Placental epithelial cell (primary cell): ENCODE data around the gene KRT73. TPM values are rescaled to one million over a fixed set of nuclear protein-coding genes. Genes with fewer than 3 reads are reported as not detected.

ENCODE experiments used
- total RNA-seq: library from RNA; depleted of rRNA; stranded (reverse); fragments of >200 nt; gene quantifications from 2 replicates; pipeline ENCODE4 v1.2.3, GENCODE V29; 2012

Gene KRT73
- not detected in 2 replicates for total RNA-seq

GRCh38 chr12:52618216-52618615 is at the start of gene KRT73:
KRT73 (minus strand) TSS chr12:52618559; CDS start chr12:52618524, 35 bp downstream.

GRCh38 chr12:52651726-52652261 is 33.4 kb upstream of the KRT73 start, which contains the start of gene KRT2:
KRT2 (minus strand) TSS chr12:52652211; CDS start chr12:52652142, 69 bp downstream.

GRCh38 chr12:52600941-52601481 is 17.3 kb downstream of the KRT73 start, which contains the start of gene KRT72:
KRT72 (minus strand) TSS chr12:52601463; CDS start chr12:52601452, 11 bp downstream.

GRCh38 chr12:52573743-52574142 is 44.6 kb downstream of the KRT73 start, which contains the start of gene KRT74:
KRT74 (minus strand) TSS chr12:52573843; CDS start chr12:52573777, 66 bp downstream.

Other genes starting within 250 kb of the KRT73 start
- gene KRT84, start 232.9 kb downstream of the KRT73 start, total RNA-seq = not detected in 2 replicates
- not detected in 2 replicates for gene KRT82, start 212.2 kb downstream of the KRT73 start, total RNA-seq
- not detected in 2 replicates for gene KRT75, start 184.2 kb downstream of the KRT73 start, total RNA-seq
- gene KRT6B, start 166.4 kb downstream of the KRT73 start, total RNA-seq = 1.2 and 2.9 TPM in 2 replicates
- gene KRT6C, start 144.8 kb downstream of the KRT73 start, total RNA-seq = 6.3 and 9.3 TPM in 2 replicates
- 2,135 and 6,405 TPM in 2 replicates for gene KRT6A, start 125.3 kb downstream of the KRT73 start, total RNA-seq
- 884 and 2,107 TPM in 2 replicates for gene KRT5, start 98.2 kb downstream of the KRT73 start, total RNA-seq
- gene KRT71, start 65.4 kb downstream of the KRT73 start, total RNA-seq = under 0.01 and 0.22 TPM in 2 replicates
- not detected in 2 replicates for gene KRT74, start 44.7 kb downstream of the KRT73 start, total RNA-seq
- gene KRT72, start 17.1 kb downstream of the KRT73 start, total RNA-seq = not detected in 2 replicates
- not detected in 2 replicates for gene KRT2, start 33.7 kb upstream of the KRT73 start, total RNA-seq
- not detected in 2 replicates for gene KRT1, start 61.8 kb upstream of the KRT73 start, total RNA-seq
- not detected in 2 replicates for gene KRT77, start 85.0 kb upstream of the KRT73 start, total RNA-seq
- not detected in 2 replicates for gene KRT76, start 158.8 kb upstream of the KRT73 start, total RNA-seq
- not detected in 2 replicates for gene KRT3, start 177.6 kb upstream of the KRT73 start, total RNA-seq
- not detected in 2 replicates for gene KRT4, start 195.6 kb upstream of the KRT73 start, total RNA-seq
- gene KRT79, start 215.8 kb upstream of the KRT73 start, total RNA-seq = not detected in 2 replicates
- gene KRT78, start 230.4 kb upstream of the KRT73 start, total RNA-seq = not detected in 2 replicates